ENCODE results near the gene ACSBG1. TPM values are rescaled to one million over a fixed set of nuclear protein-coding genes. Genes with fewer than 3 reads are reported as not detected.

ACSBG1 gene
- total and polyA plus RNA-seq, 10 of the 15 experiments (the other 5 are each of a cell fraction or from before 2014, with no cell fraction given), result 0.11 to 0.75 (median 0.42) TPM

DNA sequence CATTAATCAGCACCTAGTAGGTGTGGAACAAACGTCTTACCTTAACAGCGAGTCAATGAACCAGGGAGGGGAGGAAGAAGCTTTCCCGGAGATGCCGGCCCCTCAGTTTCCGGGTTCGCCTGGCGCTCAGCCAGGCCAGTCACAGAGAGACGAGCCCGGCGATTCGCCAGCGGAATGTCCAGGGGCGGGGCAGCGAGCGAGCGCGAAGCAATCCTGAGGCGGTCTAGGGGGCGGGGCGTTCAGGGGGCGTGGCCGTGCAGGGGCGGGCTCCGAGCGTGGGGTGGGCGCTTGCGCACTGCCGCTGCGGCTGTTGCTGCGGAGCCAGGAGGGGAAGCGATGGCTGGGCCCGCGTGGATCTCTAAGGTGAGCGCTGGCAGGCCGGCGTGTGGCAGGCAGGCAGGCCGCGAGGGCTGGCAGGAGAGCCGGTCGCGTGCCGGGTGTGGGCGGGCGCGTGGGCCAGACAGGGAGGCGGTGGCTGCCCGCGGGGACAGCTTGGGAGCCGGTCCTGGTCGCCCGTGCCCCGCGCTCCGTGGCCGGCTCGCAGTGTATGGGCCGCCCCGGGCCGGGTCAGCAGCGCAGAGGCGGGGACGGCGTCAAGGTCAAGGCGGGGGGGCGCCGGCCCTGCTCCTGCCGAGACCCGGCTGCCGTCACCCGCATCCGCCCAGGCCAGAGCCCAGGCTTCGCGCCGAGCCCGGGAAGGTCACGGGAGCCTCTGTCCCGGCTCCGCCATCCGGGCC lies 85.1 kb downstream of the ACSBG1 start, which contains the start of gene IDH3A (continued):
- TF ChIP-seq, protein P1, sequence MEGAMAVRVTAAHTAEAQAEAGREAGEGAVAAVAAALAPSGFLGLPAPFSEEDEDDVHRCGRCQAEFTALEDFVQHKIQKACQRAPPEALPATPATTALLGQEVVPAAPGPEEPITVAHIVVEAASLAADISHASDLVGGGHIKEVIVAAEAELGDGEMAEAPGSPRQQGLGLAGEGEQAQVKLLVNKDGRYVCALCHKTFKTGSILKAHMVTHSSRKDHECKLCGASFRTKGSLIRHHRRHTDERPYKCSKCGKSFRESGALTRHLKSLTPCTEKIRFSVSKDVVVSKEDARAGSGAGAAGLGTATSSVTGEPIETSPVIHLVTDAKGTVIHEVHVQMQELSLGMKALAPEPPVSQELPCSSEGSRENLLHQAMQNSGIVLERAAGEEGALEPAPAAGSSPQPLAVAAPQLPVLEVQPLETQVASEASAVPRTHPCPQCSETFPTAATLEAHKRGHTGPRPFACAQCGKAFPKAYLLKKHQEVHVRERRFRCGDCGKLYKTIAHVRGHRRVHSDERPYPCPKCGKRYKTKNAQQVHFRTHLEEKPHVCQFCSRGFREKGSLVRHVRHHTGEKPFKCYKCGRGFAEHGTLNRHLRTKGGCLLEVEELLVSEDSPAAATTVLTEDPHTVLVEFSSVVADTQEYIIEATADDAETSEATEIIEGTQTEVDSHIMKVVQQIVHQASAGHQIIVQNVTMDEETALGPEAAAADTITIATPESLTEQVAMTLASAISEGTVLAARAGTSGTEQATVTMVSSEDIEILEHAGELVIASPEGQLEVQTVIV (IDR thresholded peaks at IDR 0.05; ENCODE audit: borderline replicate concordance, partially characterized antibody), result peak; percentile 59
- no peak for TF ChIP-seq KDM1A (IDR thresholded peaks at IDR 0.05; ENCODE audit: borderline replicate concordance)
- no peak for TF ChIP-seq RELA (IDR thresholded peaks at IDR 0.05; ENCODE audit: borderline replicate concordance, partially characterized antibody)
- TF ChIP-seq HDGF (IDR thresholded peaks at IDR 0.05), result peak; percentile 34; the same call in 1 of the 2 replicates
- TF ChIP-seq, protein P2, sequence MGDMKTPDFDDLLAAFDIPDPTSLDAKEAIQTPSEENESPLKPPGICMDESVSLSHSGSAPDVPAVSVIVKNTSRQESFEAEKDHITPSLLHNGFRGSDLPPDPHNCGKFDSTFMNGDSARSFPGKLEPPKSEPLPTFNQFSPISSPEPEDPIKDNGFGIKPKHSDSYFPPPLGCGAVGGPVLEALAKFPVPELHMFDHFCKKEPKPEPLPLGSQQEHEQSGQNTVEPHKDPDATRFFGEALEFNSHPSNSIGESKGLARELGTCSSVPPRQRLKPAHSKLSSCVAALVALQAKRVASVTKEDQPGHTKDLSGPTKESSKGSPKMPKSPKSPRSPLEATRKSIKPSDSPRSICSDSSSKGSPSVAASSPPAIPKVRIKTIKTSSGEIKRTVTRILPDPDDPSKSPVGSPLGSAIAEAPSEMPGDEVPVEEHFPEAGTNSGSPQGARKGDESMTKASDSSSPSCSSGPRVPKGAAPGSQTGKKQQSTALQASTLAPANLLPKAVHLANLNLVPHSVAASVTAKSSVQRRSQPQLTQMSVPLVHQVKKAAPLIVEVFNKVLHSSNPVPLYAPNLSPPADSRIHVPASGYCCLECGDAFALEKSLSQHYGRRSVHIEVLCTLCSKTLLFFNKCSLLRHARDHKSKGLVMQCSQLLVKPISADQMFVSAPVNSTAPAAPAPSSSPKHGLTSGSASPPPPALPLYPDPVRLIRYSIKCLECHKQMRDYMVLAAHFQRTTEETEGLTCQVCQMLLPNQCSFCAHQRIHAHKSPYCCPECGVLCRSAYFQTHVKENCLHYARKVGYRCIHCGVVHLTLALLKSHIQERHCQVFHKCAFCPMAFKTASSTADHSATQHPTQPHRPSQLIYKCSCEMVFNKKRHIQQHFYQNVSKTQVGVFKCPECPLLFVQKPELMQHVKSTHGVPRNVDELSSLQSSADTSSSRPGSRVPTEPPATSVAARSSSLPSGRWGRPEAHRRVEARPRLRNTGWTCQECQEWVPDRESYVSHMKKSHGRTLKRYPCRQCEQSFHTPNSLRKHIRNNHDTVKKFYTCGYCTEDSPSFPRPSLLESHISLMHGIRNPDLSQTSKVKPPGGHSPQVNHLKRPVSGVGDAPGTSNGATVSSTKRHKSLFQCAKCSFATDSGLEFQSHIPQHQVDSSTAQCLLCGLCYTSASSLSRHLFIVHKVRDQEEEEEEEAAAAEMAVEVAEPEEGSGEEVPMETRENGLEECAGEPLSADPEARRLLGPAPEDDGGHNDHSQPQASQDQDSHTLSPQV (IDR thresholded peaks at IDR 0.05), result no peak
- peak; percentile 84 for TF ChIP-seq SP1 (IDR thresholded peaks at IDR 0.05; ENCODE audit: low read depth, low read length)
- no peak for TF ChIP-seq CREM (IDR thresholded peaks at IDR 0.05; ENCODE audit: low read depth)
- TF ChIP-seq RAD21 (IDR thresholded peaks at IDR 0.05; ENCODE audit: insufficient read depth, low read depth, low read length), result no peak
- no peak for TF ChIP-seq IKZF2 (IDR thresholded peaks at IDR 0.05)
- TF ChIP-seq PAX8 (IDR thresholded peaks at IDR 0.05), result no peak
- peak; percentile 62; the same call in 1 of the 2 replicates for TF ChIP-seq NFYB (IDR thresholded peaks at IDR 0.05; ENCODE audit: insufficient read depth, low read depth, low read length)

Measured in GM12878 (cell line).